ENCODE measurements around the gene EEFSEC. TPM values are rescaled to one million over a fixed set of nuclear protein-coding genes. Genes with fewer than 3 reads are reported as not detected.

Gene EEFSEC
- total RNA-seq, 3 donors from 2014 or later: 9.7 to 10.9 (median 10.8) TPM

DNA sequence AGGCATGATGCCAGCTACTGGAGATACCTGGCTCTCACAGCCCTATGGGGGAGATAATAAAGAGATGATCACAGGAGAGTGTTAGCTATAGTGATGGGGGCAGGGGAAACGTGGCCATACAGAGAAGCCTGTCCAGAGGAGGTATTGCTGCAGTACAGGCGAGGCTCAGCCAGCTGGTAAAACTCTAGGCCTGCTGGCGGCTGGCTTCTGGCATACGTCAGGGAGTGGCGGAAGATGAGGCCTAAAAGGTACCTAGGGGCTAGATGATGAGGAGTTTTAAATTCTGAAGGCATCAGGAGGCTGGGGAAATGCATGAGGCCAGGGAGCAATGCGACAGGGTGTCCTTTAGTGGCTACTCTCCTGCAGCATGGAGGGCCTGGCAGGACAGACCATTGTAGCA, 110.7 kb downstream of the EEFSEC start:
- TF ChIP-seq, protein P1, sequence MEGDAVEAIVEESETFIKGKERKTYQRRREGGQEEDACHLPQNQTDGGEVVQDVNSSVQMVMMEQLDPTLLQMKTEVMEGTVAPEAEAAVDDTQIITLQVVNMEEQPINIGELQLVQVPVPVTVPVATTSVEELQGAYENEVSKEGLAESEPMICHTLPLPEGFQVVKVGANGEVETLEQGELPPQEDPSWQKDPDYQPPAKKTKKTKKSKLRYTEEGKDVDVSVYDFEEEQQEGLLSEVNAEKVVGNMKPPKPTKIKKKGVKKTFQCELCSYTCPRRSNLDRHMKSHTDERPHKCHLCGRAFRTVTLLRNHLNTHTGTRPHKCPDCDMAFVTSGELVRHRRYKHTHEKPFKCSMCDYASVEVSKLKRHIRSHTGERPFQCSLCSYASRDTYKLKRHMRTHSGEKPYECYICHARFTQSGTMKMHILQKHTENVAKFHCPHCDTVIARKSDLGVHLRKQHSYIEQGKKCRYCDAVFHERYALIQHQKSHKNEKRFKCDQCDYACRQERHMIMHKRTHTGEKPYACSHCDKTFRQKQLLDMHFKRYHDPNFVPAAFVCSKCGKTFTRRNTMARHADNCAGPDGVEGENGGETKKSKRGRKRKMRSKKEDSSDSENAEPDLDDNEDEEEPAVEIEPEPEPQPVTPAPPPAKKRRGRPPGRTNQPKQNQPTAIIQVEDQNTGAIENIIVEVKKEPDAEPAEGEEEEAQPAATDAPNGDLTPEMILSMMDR (IDR thresholded peaks at IDR 0.05): no peak
- ATAC-seq (no peak), DNase-seq (no peak)
- intact Hi-C loops (cut with DNase I, micrococcal nuclease): no loop called here
- H3K9me3 ChIP-seq: peaks cover 16% of the 10 kb centered on the region
- H3K4me1 ChIP-seq (ENCODE audit: low read depth): no peaks in the 10 kb centered on the region
- H3K4me3 ChIP-seq: no peak overlapping the region
- no peaks in the 10 kb centered on the region for H3K36me3 ChIP-seq (ENCODE audit: low read depth)

DNA sequence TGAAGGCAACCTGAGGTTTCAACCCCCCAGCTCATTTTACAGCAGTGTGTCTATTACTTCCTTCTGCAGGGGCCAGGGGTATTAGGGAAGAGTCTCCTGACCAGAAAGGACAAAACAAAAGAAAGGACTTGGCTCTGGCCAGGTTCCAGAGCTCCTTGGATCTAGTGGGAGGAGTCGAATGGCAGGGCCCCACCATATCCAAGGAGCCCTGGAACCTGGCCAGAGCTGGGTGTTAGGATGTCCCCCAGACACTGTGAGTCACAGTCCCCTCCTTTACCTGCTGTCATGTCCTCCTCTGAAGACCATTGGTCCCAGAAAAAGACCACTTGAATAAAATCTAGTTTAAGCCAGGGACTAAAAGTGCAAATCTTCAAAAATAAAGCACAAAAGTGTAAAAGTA, 113.2 kb downstream of the EEFSEC start:
- TF ChIP-seq, protein P1 (IDR thresholded peaks at IDR 0.05): no peak
- no peak for DNase-seq
- Histone ChIP-seq H3K4me3 (no peak overlapping the region), H3K4me1 (ENCODE audit: low read depth) (no peaks in the 10 kb centered on the region), H3K36me3 (ENCODE audit: low read depth) (no peaks in the 10 kb centered on the region), H3K9me3 (no peaks in the 10 kb centered on the region)
- intact Hi-C loops (cut with DNase I, micrococcal nuclease): no loop called here
- ATAC-seq: no peak

DNA sequence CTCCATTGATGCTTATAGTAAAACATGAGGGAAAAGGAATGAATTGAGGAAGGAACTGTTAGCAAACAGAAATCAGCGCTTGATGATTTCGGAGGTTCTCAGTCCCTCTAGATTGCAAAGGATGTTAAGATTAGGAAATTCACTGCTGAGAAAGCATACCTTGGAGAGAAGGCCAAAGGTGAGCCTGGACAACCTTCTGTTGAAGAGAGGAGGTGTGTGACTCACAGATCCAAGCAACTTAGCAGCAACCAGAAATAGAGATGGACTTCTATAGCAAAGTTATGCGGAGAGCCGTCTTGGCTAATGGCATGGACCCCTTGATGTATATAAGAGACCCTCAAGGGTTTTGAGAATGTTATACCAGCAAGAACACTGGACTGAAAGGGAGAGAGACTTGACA, 114.3 kb downstream of the EEFSEC start:
- DNase-seq: no peak
- intact Hi-C loops (cut with DNase I, micrococcal nuclease): no loop called here
- no peaks in the 10 kb centered on the region for H3K9me3 ChIP-seq
- no peaks in the 10 kb centered on the region for H3K36me3 ChIP-seq (ENCODE audit: low read depth)
- TF ChIP-seq, protein P1 (IDR thresholded peaks at IDR 0.05): no peak
- H3K4me3 ChIP-seq: no peak overlapping the region
- H3K4me1 ChIP-seq (ENCODE audit: low read depth): no peaks in the 10 kb centered on the region
- no peak for ATAC-seq

DNA sequence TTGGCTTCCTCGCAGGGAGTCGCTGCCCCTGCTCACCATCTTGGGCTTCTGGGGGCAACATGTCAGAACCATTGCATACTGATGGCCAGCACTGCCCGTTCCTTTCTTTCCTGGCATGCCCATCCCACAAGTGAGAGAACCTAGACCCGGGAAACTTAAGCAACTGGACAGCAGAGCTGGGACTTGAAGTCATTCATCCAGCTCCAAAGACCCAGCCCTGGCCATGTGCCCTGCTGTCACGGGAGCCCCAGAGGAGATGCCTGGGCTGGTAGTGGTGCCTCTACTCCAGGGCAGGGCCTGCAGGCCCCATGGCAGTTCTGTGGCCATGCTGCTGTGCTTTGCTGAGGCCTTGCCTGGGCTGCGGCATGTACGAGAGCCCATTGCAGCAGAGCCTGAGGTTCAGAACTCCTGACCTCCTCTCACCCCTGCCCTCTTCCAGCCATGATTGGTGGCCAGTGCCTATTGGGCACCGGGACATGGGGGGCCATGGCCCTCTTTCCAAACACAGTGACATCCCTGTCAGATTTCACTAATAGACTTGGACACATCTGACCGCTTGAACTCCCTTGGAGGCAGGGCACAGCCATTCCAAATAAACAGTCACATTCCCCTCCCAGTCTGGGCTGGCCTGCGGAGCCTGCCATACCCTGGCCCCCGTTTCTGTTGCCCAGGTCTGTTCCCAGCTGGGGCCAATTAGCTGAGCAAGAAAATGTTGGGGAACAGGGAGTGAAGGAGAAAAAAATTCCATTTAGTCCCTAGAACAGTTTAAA, 115.9 kb downstream of the EEFSEC start:
- ATAC-seq (no peak), DNase-seq (no peak)
- Histone ChIP-seq H3K36me3 (ENCODE audit: low read depth) (no peaks in the 10 kb centered on the region), H3K9me3 (no peaks in the 10 kb centered on the region), H3K4me3 (no peak overlapping the region), H3K4me1 (ENCODE audit: low read depth) (no peaks in the 10 kb centered on the region)
- intact Hi-C loops (cut with DNase I, micrococcal nuclease): no loop called here
- TF ChIP-seq, protein P1 (IDR thresholded peaks at IDR 0.05): no peak

DNA sequence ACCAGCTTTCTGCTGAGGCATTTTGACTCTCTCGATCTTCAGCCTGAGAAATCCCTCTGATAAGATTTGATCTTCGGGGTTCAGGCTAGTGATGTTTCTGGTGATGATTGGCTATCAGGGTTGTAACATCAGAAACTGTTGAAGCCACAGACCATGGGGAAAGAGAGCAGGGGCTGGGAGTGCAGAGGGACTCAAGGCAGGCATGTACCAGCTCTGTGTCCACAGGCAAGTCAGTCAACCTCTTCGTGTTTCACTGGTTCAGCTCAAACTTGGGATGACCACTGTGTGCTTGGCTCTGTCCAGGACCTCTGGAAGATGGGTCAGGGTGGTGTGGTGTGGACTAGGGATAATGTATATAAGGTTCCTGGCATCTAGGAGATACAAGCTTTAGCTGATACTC, 116.5 kb downstream of the EEFSEC start:
- DNase-seq: no peak
- no peaks in the 10 kb centered on the region for H3K9me3 ChIP-seq
- ATAC-seq: no peak
- no peaks in the 10 kb centered on the region for H3K36me3 ChIP-seq (ENCODE audit: low read depth)
- intact Hi-C loops (cut with DNase I, micrococcal nuclease): no loop called here
- no peaks in the 10 kb centered on the region for H3K4me1 ChIP-seq (ENCODE audit: low read depth)
- TF ChIP-seq, protein P1 (IDR thresholded peaks at IDR 0.05): no peak
- no peak overlapping the region for H3K4me3 ChIP-seq

Measured in mucosa of descending colon (tissue), 3 donors.